Endothelial cell of umbilical vein (primary cell): ENCODE data around the gene GPATCH2. TPM values are rescaled to one million over a fixed set of nuclear protein-coding genes. Genes with fewer than 3 reads are reported as not detected.

Experiments used
- BruUV-seq: library from RNA; stranded (reverse); fragments of 400-500 nt; replicated peaks from 2 replicates; lab custom pipeline; 2021; lab: Mats Ljungman, UMichigan
- CTCF ChIA-PET: fragments of 300-600, 350-600 bp; sonication (Branson Sonifier 250); formaldehyde crosslinking; loops from one replicate; lab custom pipeline; 2021; ENCODE audit warnings: antibody characterized with exemption, inconsistent platforms; lab: Charles Lee
- POLR2A ChIA-PET: fragments of 300-600, 350-600 bp; sonication (Branson Sonifier 250); formaldehyde crosslinking; loops from one replicate; lab custom pipeline; 2021; ENCODE audit warnings: antibody characterized with exemption, inconsistent platforms; lab: Charles Lee
- DNase-seq: peaks from one replicate; pipeline ENCODE4 v3.0.0-alpha.2; 2011; ENCODE audit warnings: low read depth, low spot score
- FAIRE-seq: peaks from 2 replicates; lab custom pipeline; 2011; peaks lifted over from hg19 to GRCh38; lab: Jason Lieb, UNC
- H2AFZ ChIP-seq: 2 replicates; pipeline ENCODE4 v1.6.0; 2012; ENCODE audit warnings: low read depth, low read length, control low read depth, inconsistent platforms
- H3K27ac ChIP-seq: 2 replicates; pipeline ENCODE4 v1.5.1; 2011; ENCODE audit warnings: low read depth, mild to moderate bottlenecking, control low read depth, low read length, moderate library complexity; ENCODE audit not compliant: insufficient read depth
- H3K27me3 ChIP-seq, 2 experiments: 2 replicates each; pipeline versions ENCODE4 v1.6.0 to v1.6.1; 2011; ENCODE audit warnings: low read length in 2 of 2, mixed read lengths in 1 of 2; ENCODE audit not compliant: control insufficient read depth in 2 of 2, insufficient read depth in 2 of 2
- H3K36me3 ChIP-seq, 2 experiments: 2 replicates in 1 of 2; 3 replicates in 1 of 2; pipeline ENCODE4 v1.5.1; 2011; ENCODE audit warnings: low read length in 2 of 2, mild to moderate bottlenecking in 1 of 2, moderate library complexity in 1 of 2; ENCODE audit not compliant: control insufficient read depth in 2 of 2, insufficient read depth in 2 of 2; ENCODE audit errors: extremely low read depth in 1 of 2
- H3K4me1 ChIP-seq: 3 replicates; pipeline ENCODE4 v1.5.1; 2011; ENCODE audit warnings: mild to moderate bottlenecking, low read length; ENCODE audit not compliant: control insufficient read depth, insufficient read depth; ENCODE audit errors: extremely low read depth
- H3K4me2 ChIP-seq: 2 replicates; pipeline ENCODE4 v1.6.1; 2011; ENCODE audit warnings: low read length, control low read depth, mixed read lengths; ENCODE audit not compliant: insufficient read depth
- H3K4me3 ChIP-seq, 3 experiments: fragments of 200-600 bp in 1 of 3; sonication (generic), shearing (Covaris generic) in 1 of 3; replicated peaks in 1 of 3; 2 replicates each; pipeline ENCODE4 v1.5.1; 2011 to 2016; ENCODE audit warnings: control low read depth in 3 of 3, low read length in 3 of 3, mild to moderate bottlenecking in 2 of 3, inconsistent platforms in 1 of 3, low read depth in 1 of 3, moderate library complexity in 1 of 3; ENCODE audit not compliant: insufficient read depth in 1 of 3
- H3K79me2 ChIP-seq: 2 replicates; pipeline ENCODE4 v1.6.0; 2012; ENCODE audit warnings: low read length, inconsistent platforms; ENCODE audit not compliant: control insufficient read depth, insufficient read depth
- H3K9ac ChIP-seq: replicated peaks from 2 replicates; pipeline ENCODE3; 2011; ENCODE audit warnings: low read length, control low read depth; ENCODE audit not compliant: insufficient read depth; ENCODE audit errors: extremely low read depth
- H3K9me1 ChIP-seq: replicated peaks from 3 replicates; pipeline ENCODE4 v1.6.0; 2011; ENCODE audit warnings: mild to moderate bottlenecking, low read length; ENCODE audit not compliant: control insufficient read depth, insufficient read depth; ENCODE audit errors: extremely low read depth
- H3K9me3 ChIP-seq: replicated peaks from 2 replicates; pipeline ENCODE4 v1.5.1; 2012; ENCODE audit warnings: low read length, inconsistent platforms; ENCODE audit not compliant: control insufficient read depth, insufficient read depth
- H4K20me1 ChIP-seq: replicated peaks from 2 replicates; pipeline ENCODE3; 2011; ENCODE audit warnings: mild to moderate bottlenecking, low read length; ENCODE audit not compliant: control insufficient read depth, insufficient read depth; ENCODE audit errors: extremely low read depth
- FOS ChIP-seq: IDR thresholded peaks from 2 replicates; pipeline ENCODE4 v1.6.1; 2011; ENCODE audit warnings: mild to moderate bottlenecking, low read length, moderate library complexity, borderline replicate concordance; ENCODE audit not compliant: insufficient read depth
- GATA2 ChIP-seq: IDR thresholded peaks from 2 replicates; pipeline ENCODE4 v1.7.0; 2011; ENCODE audit warnings: low read depth, mild to moderate bottlenecking, moderate library complexity, mixed read lengths, low read length; ENCODE audit not compliant: insufficient read length, insufficient read depth
- MYC ChIP-seq: IDR thresholded peaks from one replicate; pipeline ENCODE4 v1.6.1; 2011; ENCODE audit warnings: mild to moderate bottlenecking, low read depth, low read length
- POLR2AphosphoS5 ChIP-seq: IDR thresholded peaks from 2 replicates; pipeline ENCODE4 v1.6.1; 2012; ENCODE audit warnings: low read depth, mild to moderate bottlenecking, control low read depth, low read length, moderate library complexity; ENCODE audit not compliant: insufficient read depth
- dilution Hi-C: fragments of 300-500 bp; cut with MboI; formaldehyde crosslinking; loops from one replicate; pipeline ENCODE4 v1.15.0; 2019; ENCODE audit warnings: low sequenced_read_pairs; ENCODE audit not compliant: extremely low pct_ligation_motif_present
- intact Hi-C: fragments of 100-400 bp; cut with micrococcal nuclease; formaldehyde crosslinking; loops from one replicate; pipeline ENCODE4 v1.10.0; 2022
- polyA plus RNA-seq, 4 experiments: library from polyadenylated mRNA; depleted of rRNA in 3 of 4; stranded (reverse) in 3 of 4; unstranded in 1 of 4; fragments of >200 nt; gene quantifications; 2 replicates each; pipeline versions ENCODE4 v1.2.1 to v1.2.3, GENCODE V29; 2011 to 2012; ENCODE audit warnings: missing spikeins in 1 of 4
- total RNA-seq: library from RNA; stranded (reverse); gene quantifications from 2 replicates; pipeline ENCODE4 v1.2.3, GENCODE V29; 2021
- TF ChIP-seq, protein P1 (sequence below), 2 donors: IDR thresholded peaks; 1 replicate in 1 of 2; 2 replicates in 1 of 2; pipeline ENCODE4 v1.5.1; 2011; ENCODE audit warnings: low read length in 2 of 2, mild to moderate bottlenecking in 2 of 2, moderate library complexity in 2 of 2, control low read depth in 1 of 2, inconsistent platforms in 1 of 2, low read depth in 1 of 2; ENCODE audit not compliant: insufficient read depth in 1 of 2; ENCODE audit errors: extremely low read depth in 1 of 2
- TF ChIP-seq, protein P2 (sequence below): IDR thresholded peaks from 2 replicates; pipeline ENCODE4 v1.6.1; 2011; ENCODE audit not compliant: insufficient read depth, insufficient read length

The GPATCH2 gene
- total and polyA plus RNA-seq, 2 donors (not counting 3 experiments of a cell fraction or from before 2014, with no cell fraction given) = 3.3 to 15.6 TPM

DNA sequence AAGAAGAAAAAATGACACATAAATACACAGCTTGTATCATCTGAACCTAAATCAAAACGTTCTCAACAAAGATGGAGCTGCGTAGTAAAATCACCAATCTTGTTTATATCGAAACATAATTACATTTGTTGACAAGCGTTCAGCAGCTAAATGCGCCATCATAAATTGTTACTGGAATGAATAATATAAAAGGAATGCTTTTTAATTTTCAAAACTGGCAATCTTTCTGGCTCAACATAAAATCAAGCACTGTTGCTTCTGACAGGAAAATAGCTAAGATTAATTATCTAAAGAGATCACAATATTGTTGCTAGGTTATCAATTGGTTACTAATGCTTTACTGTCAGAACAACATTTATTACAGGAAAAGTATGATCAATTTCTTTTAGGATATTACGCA, 181.5 kb downstream of the GPATCH2 start:
- Histone ChIP-seq H3K36me3 (no peaks in the 10 kb centered on the region), H3K27me3 (no peaks in the 10 kb centered on the region), H3K4me3 (no peak overlapping the region), H2AFZ (no peak overlapping the region), H3K9me3 (no peaks in the 10 kb centered on the region), H3K9ac (no peak overlapping the region), H3K4me2 (no peak overlapping the region), H3K27ac (no peak overlapping the region), H3K4me1 (no peaks in the 10 kb centered on the region), H3K9me1 (no peaks in the 10 kb centered on the region), H3K79me2 (no peaks in the 10 kb centered on the region), H4K20me1 (no peaks in the 10 kb centered on the region)
- no peak for DNase-seq
- FAIRE-seq = no peak
- TF ChIP-seq, protein P1, sequence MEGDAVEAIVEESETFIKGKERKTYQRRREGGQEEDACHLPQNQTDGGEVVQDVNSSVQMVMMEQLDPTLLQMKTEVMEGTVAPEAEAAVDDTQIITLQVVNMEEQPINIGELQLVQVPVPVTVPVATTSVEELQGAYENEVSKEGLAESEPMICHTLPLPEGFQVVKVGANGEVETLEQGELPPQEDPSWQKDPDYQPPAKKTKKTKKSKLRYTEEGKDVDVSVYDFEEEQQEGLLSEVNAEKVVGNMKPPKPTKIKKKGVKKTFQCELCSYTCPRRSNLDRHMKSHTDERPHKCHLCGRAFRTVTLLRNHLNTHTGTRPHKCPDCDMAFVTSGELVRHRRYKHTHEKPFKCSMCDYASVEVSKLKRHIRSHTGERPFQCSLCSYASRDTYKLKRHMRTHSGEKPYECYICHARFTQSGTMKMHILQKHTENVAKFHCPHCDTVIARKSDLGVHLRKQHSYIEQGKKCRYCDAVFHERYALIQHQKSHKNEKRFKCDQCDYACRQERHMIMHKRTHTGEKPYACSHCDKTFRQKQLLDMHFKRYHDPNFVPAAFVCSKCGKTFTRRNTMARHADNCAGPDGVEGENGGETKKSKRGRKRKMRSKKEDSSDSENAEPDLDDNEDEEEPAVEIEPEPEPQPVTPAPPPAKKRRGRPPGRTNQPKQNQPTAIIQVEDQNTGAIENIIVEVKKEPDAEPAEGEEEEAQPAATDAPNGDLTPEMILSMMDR (IDR thresholded peaks at IDR 0.05; ENCODE audit: extremely low read depth in 1 of 2, insufficient read depth in 1 of 2, low read depth in 1 of 2, low read length in 2 of 2) = no peak
- ChIA-PET CTCF (interaction anchor here (1.0 kb wide), 1 partner anchor 50 kb away, joined by 3 read pairs; no protein-coding TSS in a partner anchor), POLR2A (no interaction called here)
- intact Hi-C loops = no loop called here
- no TSS peak for BruUV-seq
- dilution Hi-C loops = no loop called here

DNA sequence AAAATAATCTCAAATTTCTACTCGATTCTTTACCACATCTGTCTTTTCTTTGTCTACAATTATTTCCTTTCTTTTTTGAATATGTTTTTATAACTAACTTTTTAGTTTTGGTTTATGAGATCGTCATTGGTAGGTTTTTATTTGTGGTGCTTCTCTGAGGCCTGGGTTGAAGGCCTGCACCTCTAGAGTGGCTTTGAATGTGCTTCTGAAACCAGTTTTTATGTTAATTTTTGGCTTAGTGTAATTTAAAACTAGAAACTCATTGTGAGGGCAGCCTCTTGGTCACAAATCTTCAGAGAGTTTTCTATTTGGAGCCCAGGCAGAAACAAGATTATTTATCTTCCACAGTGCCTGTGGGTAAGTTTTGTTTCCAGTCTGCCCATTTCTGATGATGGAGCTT, 187.0 kb downstream of the GPATCH2 start:
- Histone ChIP-seq H3K9me3 (no peaks in the 10 kb centered on the region), H3K36me3 (no peaks in the 10 kb centered on the region), H3K9me1 (no peaks in the 10 kb centered on the region), H3K9ac (no peak overlapping the region), H2AFZ (no peak overlapping the region), H3K27ac (no peak overlapping the region), H3K4me1 (no peaks in the 10 kb centered on the region), H3K27me3 (no peaks in the 10 kb centered on the region), H4K20me1 (no peaks in the 10 kb centered on the region), H3K4me2 (no peak overlapping the region), H3K4me3 (no peak overlapping the region), H3K79me2 (no peaks in the 10 kb centered on the region)
- CTCF ChIA-PET = no interaction called here
- DNase-seq (no peak), FAIRE-seq (no peak)
- TF ChIP-seq, protein P1 (IDR thresholded peaks at IDR 0.05; ENCODE audit: extremely low read depth in 1 of 2, insufficient read depth in 1 of 2, low read depth in 1 of 2, low read length in 2 of 2) = no peak
- TF ChIP-seq POLR2AphosphoS5 (no peak), FOS (no peak), MYC (no peak), GATA2 (no peak)
- TF ChIP-seq, protein P2, sequence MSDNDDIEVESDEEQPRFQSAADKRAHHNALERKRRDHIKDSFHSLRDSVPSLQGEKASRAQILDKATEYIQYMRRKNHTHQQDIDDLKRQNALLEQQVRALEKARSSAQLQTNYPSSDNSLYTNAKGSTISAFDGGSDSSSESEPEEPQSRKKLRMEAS = no peak
- dilution Hi-C loops = no loop called here
- BruUV-seq = no TSS peak
- intact Hi-C loops = no loop called here
- POLR2A ChIA-PET = no interaction called here
